BE2C (cell line): ENCODE results near the gene SEMA5B.

ENCODE experiments used
- DNase-seq: peaks from one replicate; pipeline ENCODE4 v3.0.0-alpha.2; 2020
- H3K27me3 ChIP-seq: fragments of 250-450 bp; sonication (Bioruptor Pico); 2 replicates; pipeline ENCODE4 v1.5.1; 2020; ENCODE audit warnings: mild to moderate bottlenecking
- H3K36me3 ChIP-seq: fragments of 250-450 bp; sonication (Bioruptor Pico); 2 replicates; pipeline ENCODE4 v1.5.1; 2020; ENCODE audit warnings: mild to moderate bottlenecking
- H3K4me1 ChIP-seq: fragments of 250-450 bp; sonication (Bioruptor Pico); 2 replicates; pipeline ENCODE4 v1.5.1; 2020
- H3K4me3 ChIP-seq: 2 replicates; pipeline ENCODE4 v1.5.1; 2011; ENCODE audit warnings: low read depth, low read length
- H3K9me3 ChIP-seq: fragments of 250-450 bp; sonication (Bioruptor Pico); 2 replicates; pipeline ENCODE4 v1.5.1; 2020
- TF ChIP-seq, protein P1 (sequence below): IDR thresholded peaks from 2 replicates; pipeline ENCODE4 v1.5.1; 2012; ENCODE audit warnings: mild to moderate bottlenecking, low read depth, low read length

Gene SEMA5B

DNA sequence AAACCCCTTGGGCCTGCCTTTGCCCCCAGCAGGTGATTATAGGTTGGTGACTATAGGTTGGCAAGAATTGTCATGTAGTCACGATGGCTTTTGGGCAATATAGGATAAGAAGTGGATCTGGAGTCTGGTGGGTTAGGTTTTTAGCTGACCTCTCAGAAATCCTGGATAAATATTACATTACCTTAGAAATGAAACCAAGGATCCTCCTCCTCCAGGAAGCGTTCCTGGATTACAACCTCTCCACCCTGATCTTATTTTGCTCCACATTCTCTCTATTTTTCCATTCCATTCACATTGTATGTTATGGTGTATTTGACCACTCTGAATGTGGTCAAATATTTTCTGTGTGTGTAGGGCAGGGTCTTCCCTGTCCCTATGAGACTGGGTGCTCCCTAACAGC is 82.3 kb downstream of the SEMA5B start:
- Histone ChIP-seq H3K9me3 (no peaks in the 10 kb centered on the region), H3K27me3 (no peaks in the 10 kb centered on the region), H3K4me1 (peaks cover 45% of the 10 kb centered on the region), H3K36me3 (no peaks in the 10 kb centered on the region), H3K4me3 (no peak overlapping the region)
- no peak for DNase-seq
- TF ChIP-seq, protein P1, sequence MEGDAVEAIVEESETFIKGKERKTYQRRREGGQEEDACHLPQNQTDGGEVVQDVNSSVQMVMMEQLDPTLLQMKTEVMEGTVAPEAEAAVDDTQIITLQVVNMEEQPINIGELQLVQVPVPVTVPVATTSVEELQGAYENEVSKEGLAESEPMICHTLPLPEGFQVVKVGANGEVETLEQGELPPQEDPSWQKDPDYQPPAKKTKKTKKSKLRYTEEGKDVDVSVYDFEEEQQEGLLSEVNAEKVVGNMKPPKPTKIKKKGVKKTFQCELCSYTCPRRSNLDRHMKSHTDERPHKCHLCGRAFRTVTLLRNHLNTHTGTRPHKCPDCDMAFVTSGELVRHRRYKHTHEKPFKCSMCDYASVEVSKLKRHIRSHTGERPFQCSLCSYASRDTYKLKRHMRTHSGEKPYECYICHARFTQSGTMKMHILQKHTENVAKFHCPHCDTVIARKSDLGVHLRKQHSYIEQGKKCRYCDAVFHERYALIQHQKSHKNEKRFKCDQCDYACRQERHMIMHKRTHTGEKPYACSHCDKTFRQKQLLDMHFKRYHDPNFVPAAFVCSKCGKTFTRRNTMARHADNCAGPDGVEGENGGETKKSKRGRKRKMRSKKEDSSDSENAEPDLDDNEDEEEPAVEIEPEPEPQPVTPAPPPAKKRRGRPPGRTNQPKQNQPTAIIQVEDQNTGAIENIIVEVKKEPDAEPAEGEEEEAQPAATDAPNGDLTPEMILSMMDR, result no peak

DNA sequence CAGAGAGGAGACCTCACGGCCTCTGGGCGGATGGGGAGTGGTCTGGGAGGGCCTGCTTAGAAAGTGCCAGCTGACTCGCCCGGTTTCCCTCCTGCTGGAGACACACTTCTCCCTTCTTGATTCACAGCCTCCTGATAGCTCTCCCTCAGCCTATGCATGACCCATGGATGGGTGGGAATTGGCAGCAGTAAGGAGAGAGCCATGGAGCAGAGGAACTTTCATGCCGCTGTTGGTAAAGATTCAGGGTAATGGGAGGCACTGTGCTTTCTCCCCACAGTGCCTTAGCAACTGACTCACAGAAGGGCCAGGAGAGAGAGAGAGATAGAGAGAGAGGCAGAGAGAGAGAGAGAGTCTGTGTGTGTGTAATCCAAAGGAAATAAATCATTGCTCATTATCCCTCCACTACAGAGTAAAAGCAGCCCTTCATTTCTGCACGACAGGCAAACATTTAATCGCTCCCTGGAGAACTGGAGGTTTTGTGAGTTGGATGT is 82.8 kb downstream of the SEMA5B start:
- H3K9me3 ChIP-seq, result no peaks in the 10 kb centered on the region
- H3K27me3 ChIP-seq, result no peaks in the 10 kb centered on the region
- TF ChIP-seq, protein P1, result no peak; the same call in 1 of the 2 replicates
- H3K4me1 ChIP-seq, result peaks cover 51% of the 10 kb centered on the region
- peak; percentile 42 for DNase-seq
- H3K4me3 ChIP-seq, result no peak overlapping the region
- no peaks in the 10 kb centered on the region for H3K36me3 ChIP-seq

DNA sequence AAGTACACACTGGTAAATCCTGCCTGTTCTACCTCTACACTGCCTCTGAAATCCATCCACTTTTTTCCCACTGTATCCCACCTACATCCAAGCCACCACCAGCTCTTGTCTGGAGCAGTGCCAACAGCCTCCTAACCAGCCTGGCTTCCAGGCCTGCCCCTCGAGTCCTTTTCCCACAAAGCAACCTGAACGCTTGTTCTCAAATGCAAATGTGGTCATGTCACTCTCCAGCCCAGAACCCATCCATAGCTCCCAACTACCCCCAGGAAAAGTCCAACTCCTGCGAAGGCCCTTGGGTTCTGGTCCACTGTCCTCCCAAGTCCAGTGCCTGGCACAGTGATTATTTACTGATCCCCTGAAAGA is 83.8 kb downstream of the SEMA5B start:
- no peak overlapping the region for H3K4me3 ChIP-seq
- H3K4me1 ChIP-seq, result peaks cover 55% of the 10 kb centered on the region
- peak; percentile 61 for DNase-seq
- H3K27me3 ChIP-seq, result no peaks in the 10 kb centered on the region
- no peaks in the 10 kb centered on the region for H3K36me3 ChIP-seq
- TF ChIP-seq, protein P1, result no peak
- H3K9me3 ChIP-seq, result no peaks in the 10 kb centered on the region

DNA sequence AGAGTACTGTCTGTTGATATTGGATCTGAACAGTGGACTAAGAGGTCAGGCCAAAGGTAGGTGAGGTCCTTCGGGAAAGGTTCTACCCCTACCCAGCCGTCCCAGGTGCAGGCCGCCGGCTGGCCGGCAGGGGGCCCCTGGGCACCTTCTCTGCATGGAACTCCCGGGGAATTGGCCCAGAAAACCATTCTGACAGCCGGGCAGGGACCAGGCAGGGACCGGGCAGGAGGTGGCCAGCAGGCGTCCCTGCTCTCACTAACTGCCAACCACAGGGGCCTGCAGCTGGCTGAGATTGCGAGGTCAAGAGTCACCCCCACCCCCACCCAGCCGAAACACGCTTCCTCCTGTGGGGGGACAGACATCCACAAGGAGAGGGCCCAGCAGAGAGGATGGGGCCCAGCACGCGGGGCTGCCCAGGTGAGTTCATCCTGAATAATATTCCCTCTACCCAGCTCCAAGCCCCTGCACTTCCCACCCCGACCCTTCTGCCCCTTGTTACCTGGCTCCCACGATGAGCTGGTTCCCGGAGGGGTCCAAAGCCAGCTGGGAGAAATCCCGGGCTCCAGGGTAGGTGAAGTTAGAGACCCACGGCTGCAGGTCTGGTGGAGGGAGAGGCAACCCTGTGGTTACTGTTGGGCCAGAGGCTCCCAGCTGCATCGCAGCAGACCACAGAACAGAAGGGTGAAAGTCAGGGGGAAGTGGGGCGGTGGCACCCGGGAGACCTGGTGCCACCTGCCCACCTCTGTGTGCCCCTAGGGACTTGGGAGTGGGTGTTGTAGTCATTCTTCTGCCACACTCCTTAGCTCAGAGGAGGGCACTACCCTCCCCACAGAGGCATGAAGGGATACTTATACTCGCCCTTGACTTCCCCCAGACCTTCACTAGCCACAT is 84.4 kb downstream of the SEMA5B start:
- DNase-seq, result peak; percentile 90
- H3K27me3 ChIP-seq, result no peaks in the 10 kb centered on the region
- H3K4me3 ChIP-seq, result no peak overlapping the region
- H3K36me3 ChIP-seq, result no peaks in the 10 kb centered on the region
- H3K9me3 ChIP-seq, result no peaks in the 10 kb centered on the region
- TF ChIP-seq, protein P1, result peak; percentile 97
- H3K4me1 ChIP-seq, result peaks cover 56% of the 10 kb centered on the region

DNA sequence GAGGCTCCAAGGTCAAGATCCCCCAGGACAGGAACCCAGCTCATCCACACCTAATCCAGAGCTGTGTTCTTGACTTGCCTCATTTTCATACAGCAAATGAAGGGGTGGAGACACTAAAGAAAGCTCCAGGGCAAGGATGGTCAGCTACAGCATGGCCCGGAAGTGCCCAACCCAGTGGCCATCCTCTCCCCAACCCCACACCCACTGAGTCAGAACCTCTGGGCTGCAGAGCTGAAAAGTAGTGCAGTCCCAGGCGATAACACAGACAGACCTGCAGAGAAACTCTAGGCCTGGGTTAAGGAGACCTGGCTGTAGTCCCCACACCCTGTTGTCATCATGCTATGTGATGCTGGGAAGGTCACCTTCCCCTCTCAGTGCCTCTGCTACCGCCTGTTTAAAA is 85.3 kb downstream of the SEMA5B start:
- Histone ChIP-seq H3K27me3 (no peaks in the 10 kb centered on the region), H3K36me3 (no peaks in the 10 kb centered on the region), H3K4me1 (peaks cover 66% of the 10 kb centered on the region), H3K9me3 (no peaks in the 10 kb centered on the region), H3K4me3 (no peak overlapping the region)
- TF ChIP-seq, protein P1, result no peak
- no peak for DNase-seq
